NCI-H748 treated with DMSO at 0.1 percent for 48 hours (cell line): ENCODE measurements around the gene LDAH.

Experiments
- DNase-seq: peaks from one replicate; lab custom pipeline; 2025; lab: John Stamatoyannopoulos, UW

Gene LDAH

DNA sequence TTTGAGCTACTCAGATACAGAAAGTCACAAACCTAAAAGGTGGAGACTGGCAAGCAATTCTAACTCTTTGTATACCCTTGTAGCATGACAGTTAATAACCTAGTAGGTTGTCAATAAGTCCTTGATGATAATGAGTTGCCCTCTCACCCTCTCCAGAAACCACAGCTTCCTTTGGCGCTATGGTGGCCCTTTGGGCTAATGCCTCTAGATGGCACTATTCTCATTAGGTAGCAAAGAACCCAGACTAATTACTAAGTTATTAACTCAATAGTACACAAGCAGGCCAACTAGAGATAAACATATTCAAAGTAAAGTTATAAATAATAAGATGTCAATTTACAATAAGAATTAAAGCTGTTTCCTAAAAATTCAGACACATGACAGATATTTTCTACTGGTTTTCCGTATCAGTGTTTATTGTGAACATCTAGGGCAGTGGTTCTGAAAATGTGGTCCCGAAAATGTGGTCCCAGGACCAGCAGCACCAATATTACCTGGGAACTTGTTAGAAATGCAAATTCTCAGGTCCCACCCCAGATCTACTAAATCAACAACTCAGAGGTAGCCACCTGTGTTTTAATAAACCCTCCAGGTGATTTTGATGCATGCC lies 41.1 kb downstream of the LDAH start:
- peak; percentile 1 for DNase-seq

DNA sequence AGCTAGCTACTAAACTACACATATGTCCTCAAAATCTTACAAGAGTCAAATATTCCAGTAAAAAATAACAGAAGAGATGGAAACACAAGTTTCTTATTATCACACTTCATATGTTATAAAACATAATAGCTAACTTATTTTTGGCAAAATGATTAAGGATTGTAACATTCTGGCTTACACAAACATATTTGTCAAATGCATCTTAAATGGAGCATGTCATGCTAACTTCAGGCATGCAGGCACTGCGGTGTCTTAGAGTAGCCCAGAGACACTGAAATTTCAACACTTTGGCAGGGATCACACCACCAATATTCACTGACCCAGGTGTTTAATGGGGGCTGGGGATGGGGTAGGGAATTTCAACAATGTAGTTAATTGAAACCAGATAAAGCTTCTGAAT lies 51.6 kb downstream of the LDAH start:
- no peak for DNase-seq

GRCh38 chr2:20766798-20767644 lies 55.9 kb downstream of the LDAH start:
- DNase-seq: no peak

DNA sequence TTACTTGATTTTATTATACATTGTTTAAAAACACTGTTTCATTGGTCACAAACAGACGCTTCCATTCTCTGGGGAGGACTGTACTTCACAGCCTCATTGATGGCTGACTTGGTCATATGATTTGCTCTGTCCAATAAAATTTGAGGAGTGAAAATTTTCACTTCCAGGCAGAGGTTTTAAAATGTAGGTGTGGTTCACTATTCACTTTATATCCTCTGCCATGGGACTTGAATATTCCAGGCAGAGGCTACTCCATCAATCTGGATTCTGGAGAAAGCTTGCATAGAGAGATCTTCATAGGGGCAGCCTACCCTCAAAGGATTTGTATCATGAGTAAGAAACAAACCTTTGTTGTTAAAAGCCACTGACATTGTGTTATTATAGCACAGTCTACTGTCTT lies 56.7 kb downstream of the LDAH start:
- no peak for DNase-seq

DNA sequence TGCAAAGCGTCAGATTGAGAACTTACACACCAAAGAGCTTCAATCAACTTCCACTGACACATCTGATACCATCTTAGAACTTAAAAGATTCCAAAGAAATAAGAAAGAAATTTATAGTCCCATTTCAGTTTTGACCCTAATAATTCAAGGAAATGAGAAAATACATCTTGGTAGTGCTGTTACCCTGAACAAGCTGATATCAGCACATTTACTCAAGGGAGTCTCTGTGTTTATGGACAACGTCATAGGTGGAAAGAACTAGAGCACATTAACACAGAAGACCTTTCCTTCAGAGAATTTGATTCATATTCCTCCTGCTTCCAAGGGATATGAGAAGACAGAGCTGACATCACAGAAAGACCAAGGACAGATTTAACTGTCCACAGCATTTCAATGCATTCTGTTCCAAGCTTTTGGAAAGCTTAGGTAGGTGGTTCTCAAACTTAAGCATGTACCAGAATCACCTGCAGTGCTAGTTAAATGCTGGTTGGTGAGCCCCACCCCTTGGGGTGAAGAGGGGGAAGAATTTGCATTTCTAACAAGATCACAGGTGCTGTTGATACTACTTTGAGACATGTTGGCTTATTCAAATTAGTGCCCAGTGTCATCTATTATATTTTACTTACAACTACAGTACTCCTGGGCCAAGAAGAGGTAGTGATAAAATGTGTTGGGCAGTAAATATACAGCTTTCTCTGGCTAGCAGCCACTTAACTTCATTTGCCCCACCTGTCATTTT lies 59.8 kb downstream of the LDAH start:
- no peak for DNase-seq

DNA sequence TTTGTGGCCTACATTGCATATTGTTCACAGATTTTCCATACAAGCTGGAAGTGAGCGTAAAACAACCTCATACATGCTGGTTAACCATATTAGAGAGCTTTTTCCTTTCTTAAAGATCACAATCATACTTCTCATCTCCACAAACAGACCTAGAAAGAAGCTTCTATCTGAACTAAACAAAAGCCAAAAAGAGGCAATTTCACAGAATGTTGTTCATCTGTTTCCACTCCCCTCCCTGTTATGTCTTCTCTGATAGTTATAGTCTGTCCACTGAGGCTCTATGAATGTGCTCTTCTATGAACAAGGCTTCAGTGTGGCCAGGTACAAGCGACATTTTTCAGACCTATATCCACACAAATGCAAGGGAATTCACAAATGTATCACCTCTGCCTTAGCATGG lies 63.4 kb downstream of the LDAH start:
- DNase-seq: no peak

GRCh38 chr2:20758997-20759396 lies 63.9 kb downstream of the LDAH start:
- no peak for DNase-seq

DNA sequence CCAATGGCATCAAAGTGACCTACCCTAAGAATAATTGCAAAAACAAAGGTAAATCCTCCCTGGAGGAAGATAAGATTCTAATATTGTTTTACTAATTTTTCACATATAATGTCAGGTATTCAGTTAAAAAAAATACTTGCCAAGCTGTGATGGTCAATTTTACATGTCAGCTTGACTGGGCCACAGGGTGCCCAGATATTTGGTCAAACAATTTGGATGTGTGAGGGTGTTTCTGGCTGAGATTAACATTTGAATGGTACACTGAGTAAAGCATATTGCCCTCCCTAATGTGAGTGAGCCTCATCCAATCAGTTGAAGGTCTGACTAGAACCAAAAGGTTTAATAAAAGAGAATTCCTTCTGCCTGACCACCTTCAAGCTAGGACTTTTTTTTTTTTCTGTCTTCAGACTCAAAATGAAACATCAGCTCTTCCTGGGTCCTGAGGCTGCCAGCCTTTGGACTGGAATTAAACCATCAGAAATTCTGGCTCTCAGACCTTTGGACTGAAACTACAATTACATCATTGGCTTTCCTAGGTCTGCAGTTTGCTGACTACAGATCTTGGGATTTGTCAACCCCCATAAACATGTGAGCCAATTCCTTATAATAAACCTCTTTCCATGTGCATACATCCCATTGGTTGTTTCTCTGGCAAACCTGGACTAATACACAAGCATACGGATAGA lies 65.4 kb downstream of the LDAH start:
- no peak for DNase-seq

DNA sequence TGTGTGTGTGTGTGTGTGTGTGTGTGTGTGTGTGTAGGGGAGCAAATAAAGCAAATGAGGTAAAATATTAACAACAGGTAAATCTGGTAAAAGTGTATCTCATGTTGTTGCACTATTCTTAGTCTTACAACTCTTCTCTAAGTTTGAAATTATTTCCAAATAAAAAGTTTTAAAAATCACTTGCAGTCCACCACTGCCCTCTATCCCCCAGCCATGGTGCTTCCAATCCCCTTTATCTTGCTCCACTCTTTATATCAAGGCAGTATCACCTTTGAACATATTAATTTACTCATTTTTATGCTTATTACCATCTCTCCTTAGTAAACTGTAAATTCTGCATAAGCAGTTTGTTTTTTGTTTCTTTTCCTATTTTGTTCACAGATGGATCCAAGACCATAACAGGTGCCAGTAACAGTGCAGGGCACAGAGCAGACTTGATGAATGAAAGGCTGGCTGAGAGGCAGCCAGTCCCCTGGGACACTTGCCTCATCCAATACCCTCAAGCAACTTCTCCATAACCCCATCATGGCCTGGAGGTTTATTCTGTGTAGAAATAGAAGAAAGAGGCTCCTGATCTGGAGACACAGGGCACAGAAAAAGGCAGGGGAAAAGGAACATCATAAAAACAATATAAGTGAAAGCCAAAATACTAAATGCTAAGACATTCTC lies 67.6 kb downstream of the LDAH start:
- no peak for DNase-seq

- no peak for DNase-seq
Observed at GRCh38 chr2:20752293-20752692, 70.6 kb downstream of the LDAH start.

- DNase-seq: no peak
Observed at GRCh38 chr2:20747317-20747716, 75.6 kb downstream of the LDAH start.

DNA sequence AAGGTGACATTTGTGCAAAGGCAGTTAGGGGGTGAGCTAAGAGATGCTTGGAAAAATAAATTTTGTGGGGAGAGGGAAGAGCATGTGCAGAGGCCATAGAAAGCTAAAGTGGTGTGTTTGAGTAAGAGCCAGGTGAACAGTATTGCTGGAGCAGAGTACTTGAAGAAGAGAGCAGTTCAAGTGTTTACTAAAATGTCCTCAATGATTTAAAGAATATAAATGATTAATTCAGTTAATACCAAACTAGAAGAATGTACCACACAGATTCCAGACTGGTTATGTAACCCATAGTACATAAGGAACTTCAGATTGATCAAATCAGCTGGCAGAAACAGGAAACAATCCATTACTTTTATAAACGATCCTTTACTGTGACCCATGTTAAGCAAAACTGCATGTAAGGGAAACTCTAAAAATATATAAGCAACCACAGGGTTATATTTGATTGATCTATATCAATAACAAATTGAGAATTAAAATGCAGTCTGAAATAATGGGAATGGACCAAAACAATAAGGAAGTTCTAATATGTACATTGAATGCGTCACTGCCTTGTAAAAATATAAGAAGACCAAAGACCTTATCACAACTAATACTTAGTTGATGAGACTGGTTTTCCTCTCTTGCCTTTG lies 76.9 kb downstream of the LDAH start:
- DNase-seq: no peak

DNA sequence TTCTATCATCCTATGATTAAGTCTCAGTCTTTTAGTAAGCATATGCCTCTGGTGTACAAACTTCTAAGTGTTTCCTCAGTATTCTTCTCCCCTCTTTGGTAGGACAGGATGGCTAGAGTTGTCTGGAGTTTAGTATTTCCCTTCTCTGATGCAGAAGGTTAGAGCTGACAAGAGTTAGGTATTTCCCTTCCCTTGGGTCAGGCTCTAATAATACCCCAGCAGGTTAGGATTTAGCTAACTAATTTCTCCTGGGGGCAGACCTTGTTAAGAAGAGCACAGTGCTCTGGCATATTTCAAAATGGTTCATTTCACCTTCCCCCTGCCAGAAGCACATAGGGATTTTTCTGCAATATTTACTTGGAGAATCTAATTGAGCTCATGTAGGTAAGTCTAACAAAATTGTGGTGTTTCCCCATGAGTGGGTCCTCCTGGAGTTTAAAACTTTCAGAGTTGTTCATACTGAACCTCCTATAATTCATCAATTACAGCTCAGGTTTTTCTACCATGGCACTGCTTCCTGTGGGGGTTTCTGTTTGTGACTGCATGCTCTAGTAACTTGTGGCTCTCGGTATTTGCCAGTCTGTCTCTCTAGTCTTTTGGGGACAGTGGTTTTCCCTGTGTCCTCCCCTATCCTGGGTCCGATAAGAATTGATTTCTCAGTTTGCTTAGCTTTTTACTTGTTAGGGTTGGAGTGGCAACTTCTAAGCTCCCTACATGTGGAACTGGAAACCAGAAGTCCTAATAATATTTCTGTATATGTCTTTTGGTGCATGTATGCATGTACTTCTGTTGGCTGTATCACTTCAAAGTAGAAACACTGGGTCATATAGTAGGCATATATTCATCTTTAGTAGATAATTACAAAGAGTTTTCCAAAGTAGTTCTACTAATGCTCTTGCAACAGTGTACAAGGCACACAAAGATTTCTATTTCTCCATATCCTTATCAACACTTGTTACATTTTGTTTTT lies 78.2 kb downstream of the LDAH start:
- no peak for DNase-seq

GRCh38 chr2:20738772-20739171 lies 84.1 kb downstream of the LDAH start:
- no peak for DNase-seq

DNA sequence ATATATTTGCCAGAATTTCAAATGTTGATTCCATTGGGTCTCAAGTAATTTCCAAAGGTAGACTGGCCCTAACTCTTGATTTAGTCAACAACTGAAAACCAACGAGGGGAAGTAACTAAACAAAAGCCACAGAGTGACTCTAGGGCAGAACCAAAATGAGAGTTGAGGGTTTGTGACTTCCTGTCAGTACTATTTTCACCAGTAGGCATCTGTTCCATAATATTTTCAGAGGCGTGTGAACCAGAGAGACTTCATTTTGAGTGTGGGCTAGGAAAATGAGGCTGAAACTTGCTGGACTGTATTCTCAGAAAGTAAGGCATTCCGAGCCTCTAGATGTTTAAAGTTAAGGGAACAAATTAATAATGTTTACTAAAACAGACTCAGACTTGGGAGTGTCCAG lies 85.4 kb downstream of the LDAH start:
- DNase-seq: no peak

- DNase-seq: no peak
Observed at GRCh38 chr2:20728114-20728758, 94.7 kb downstream of the LDAH start.

DNA sequence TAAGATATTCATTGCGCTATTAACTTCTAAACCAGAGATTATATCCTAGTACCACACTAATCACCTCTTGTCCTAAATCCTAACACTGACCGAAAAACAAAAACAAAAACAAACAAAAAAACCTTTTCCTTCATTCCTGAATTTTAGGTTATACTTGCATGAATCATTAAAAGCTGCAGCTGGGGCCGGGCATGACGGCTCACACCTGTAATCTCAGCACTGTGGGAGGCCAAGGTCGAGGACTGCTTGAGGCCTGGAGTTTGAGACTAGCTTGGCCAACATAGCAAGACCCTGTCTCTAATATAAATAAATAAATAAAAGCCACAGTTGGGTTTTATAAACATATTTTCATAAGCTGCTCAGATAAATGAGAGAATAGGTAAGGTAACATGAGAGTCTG lies 96.0 kb downstream of the LDAH start:
- DNase-seq: no peak

- DNase-seq: no peak
Observed at GRCh38 chr2:20725782-20726181, 97.1 kb downstream of the LDAH start.

GRCh38 chr2:20724500-20725053 lies 98.3 kb downstream of the LDAH start:
- no peak for DNase-seq
